C1 segment of cervical spinal cord (tissue), 14 donors: ENCODE results near the gene C2CD3.
"Not testable (repeated sequence)": the region's sequence is repeated elsewhere in the genome, so short reads cannot be mapped to it uniquely, and the experiment has no call there.

Source experiments
- DNase-seq, 14 donors: peaks; one replicate each; lab custom pipeline; 2025; lab: John Stamatoyannopoulos, UW

The C2CD3 gene

GRCh38 chr11:74157169-74157568, 13.6 kb downstream of the C2CD3 start:
- DNase-seq, result no peak

DNA sequence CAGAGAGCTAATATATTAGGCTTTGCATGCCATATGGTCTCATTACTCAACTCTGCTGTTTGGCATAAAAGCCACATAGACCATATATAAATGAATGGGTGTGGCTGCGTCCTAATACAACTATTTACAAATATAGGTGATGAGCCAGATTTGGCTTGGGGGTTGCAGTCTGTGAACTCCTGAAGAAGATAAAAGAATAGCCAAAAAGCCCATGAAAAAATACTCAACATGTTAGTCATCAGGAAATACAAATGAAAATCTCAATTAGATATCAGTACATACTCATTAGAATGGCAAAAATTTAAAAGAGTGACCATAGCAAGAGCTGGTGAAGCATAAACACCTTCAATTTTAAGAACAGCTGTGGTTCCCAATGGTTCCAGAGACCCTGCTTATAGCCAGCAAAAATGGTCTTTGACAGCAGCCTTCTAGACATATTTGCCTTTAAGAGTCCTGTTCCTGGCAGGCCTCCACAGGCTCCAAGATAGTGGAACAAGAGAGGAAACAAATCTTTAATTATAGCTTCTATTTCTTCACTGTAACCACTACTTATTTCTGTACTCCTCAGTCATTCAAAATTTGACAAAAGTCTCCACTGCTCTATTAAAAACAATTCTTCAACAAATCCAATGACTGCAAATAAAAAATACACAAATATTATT, 16.1 kb downstream of the C2CD3 start:
- peak in 1 of 14 donors; percentile 32 for DNase-seq

DNA sequence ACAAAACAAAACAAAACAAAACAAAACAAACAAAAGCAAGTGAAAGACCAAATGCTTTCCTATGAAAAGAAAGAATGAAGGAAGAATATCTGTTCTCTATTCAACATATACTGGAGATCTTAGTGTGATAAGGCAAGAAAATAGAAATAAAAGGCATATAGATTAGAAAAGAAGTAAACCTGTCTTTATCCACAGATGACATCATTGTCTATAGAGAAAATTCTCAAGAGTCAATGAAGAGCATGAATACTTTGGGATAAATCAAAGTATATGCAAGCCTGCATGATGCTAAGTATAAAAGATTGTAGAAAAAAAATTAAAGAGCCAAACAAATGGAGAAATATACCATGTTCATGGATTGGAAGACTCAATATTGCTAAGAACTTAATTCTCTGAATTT, 17.6 kb downstream of the C2CD3 start:
- no peak for DNase-seq

- no peak for DNase-seq
Observed at GRCh38 chr11:74147199-74147929, 23.4 kb downstream of the C2CD3 start.

GRCh38 chr11:74144592-74144991, 26.2 kb downstream of the C2CD3 start:
- DNase-seq, result no peak

- DNase-seq, result no peak
Observed at GRCh38 chr11:74142624-74143023, 28.2 kb downstream of the C2CD3 start.

DNA sequence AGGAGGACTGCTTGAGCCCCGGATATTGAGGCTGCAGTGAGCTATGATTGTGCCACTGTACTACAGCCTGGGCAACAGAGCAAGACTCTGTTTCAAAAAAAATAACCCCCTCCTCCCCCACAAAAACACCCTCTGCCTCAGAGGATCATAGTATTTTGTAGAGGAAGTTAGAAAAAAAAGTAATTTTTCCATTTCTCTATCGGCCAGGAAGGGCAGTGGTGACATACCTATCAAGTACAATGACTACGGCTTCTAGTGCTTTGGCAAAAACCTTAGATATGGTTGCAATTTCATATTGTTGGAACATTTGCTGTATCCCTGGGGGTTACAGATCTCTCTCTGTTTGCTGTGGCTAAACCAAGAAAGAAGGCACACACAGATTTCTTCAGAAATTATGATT, 28.9 kb downstream of the C2CD3 start:
- DNase-seq, result no peak

GRCh38 chr11:74141241-74141695, 29.5 kb downstream of the C2CD3 start:
- DNase-seq, result no peak

DNA sequence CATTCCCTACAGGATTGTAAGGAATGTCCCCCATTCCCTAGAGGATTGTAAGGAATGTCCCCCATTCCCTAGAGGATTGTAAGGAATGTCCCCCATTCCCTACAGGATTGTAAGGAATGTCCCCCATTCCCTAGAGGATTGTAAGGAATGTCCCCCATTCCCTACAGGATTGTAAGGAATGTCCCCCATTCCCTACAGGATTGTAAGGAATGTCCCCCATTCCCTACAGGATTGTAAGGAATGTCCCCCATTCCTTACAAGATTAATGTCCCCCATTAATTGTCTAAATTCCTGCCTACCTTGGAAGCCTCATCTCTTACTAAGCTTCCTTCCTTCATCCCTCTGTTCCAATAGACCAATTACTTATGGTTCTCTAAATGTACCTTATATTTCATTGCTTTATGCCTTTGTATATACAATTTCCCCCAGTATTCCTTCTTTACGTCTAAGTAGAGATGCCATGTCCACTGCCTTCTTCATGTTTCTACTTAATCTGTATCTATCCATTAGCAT, 30.8 kb downstream of the C2CD3 start:
- DNase-seq, result not testable (repeated sequence)

- no peak for DNase-seq
Observed at GRCh38 chr11:74139151-74139918, 31.5 kb downstream of the C2CD3 start.

- DNase-seq, result peak in 1 of 14 donors; percentile 7
Observed at GRCh38 chr11:74138572-74138971, 32.2 kb downstream of the C2CD3 start.

- DNase-seq, result no peak
Observed at GRCh38 chr11:74138021-74138420, 32.8 kb downstream of the C2CD3 start.

GRCh38 chr11:74135127-74135840, 35.5 kb downstream of the C2CD3 start:
- DNase-seq, result no peak

GRCh38 chr11:74134661-74135060, 36.1 kb downstream of the C2CD3 start:
- no peak for DNase-seq

DNA sequence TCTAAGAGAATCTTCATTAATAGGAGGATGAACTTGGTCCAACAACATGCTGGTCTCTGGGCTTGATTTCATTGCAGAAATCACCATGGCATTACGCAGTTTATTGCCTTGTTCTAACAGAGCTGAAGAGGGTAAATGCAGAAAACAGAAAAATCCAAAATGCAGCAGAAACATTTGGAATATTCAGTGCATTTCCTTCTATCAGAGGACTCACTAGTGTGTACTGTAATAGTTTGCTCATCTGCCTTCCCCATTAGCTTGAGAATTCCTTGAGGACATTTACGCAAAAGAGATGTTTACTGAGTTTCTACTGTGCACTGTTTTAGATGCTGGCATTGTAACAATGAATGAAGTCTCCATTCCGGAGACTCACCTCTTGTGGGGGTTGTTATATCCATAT, 37.4 kb downstream of the C2CD3 start:
- no peak for DNase-seq

GRCh38 chr11:74132833-74133232, 38.0 kb downstream of the C2CD3 start:
- no peak for DNase-seq

GRCh38 chr11:74129121-74129520, 41.7 kb downstream of the C2CD3 start:
- DNase-seq, result not testable (repeated sequence)

DNA sequence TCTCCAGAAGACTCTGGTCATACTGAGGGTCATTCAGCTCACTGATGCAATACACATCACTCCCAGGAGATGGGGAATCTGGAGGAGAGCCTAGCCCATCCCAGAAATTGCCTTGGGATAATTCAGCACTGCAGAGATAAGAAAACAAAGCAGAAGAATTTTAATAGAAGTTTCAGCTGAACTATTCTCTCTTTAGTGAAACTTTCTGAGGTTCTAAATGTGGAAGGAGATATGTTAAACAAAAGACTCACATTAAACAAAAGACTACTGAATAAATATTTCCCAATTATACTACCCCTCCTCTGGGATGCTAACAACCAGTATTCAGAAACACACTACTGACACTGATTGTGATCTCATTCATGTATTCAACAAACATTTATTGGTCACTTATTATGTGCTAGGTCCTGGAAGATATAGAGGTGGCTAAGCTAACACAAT, 47.8 kb downstream of the C2CD3 start:
- no peak for DNase-seq

GRCh38 chr11:74121804-74122203, 49.0 kb downstream of the C2CD3 start:
- no peak for DNase-seq

DNA sequence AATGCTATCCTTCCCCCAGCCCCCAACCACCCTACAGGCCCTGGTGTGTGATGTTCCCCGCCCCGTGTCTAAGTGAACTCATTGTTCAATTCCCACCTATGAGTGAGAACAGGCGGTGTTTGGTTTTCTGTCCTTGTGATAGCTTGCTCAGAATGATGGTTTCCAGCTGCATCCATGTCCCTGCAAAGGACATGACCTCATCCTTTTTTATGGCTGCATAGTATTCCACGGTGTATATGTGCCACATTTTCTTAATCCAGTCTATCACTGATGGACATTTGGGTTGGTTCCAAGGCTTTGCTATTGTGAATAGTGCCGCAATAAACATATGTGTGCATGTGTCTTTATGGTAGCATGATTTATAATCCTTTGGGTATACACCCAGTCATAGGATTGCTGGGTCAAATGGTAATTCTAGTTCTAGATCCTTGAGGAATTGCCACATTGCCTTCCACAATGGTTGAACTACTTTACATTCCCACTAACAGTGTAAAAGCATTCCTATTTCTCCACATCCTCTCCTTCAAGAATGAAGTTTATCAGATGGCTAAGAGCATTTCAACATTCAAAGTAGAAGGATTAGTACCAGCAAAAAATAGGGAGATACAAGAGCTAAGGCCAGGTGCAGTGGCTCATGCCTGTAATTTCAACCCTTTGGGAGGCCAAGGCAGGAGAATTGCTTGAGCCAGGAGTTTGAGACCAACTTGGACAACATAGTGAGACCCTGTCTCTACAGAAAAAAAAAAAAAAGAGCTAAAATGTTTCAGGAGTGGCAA, 50.4 kb downstream of the C2CD3 start:
- not testable (repeated sequence) for DNase-seq

DNA sequence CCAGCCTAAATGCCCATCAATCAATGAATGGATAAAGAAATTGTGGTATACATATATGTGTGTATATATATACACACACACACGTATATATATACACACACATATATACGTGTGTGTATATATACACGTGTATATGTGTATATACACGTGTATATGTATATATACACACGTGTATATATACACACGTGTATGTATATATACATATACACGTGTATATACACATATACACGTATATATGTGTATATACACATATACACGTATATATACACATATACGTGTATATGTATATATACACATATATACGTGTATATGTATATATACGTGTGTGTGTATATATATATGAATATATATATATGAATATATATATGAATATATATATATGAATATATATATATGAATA, 54.1 kb downstream of the C2CD3 start:
- DNase-seq, result no peak
